ENCODE data around the gene MDH1. TPM values are rescaled to one million over a fixed set of nuclear protein-coding genes. Genes with fewer than 3 reads are reported as not detected.
"Not testable (repeated sequence)": the region's sequence is repeated elsewhere in the genome, so short reads cannot be mapped to it uniquely, and the experiment has no call there.

MDH1 gene
- total and polyA plus RNA-seq, 7 experiments from 2014 or later = 76.5 to 268 (median 92.1) TPM

- POLR2A ChIA-PET = interaction anchor here (0.7 kb wide), 1 partner anchor 1440 kb away, joined by 3 read pairs; no protein-coding TSS in a partner anchor
These were observed 32.8 kb upstream of the MDH1 start for GRCh38 chr2:63555931-63556330.

GRCh38 chr2:63557819-63558218, 30.9 kb upstream of the MDH1 start:
- H3K27me3 ChIP-seq (ENCODE audit: control insufficient read depth in 2 of 2, insufficient read depth in 2 of 2, low read length in 2 of 2); ATAC-seq; H3K27me3 Mint-ChIP-seq; POLR2A ChIA-PET; H3K36me3 ChIP-seq (ENCODE audit: control insufficient read depth in 2 of 3, insufficient read depth in 3 of 3, low read length in 3 of 3); H3K27ac ChIP-seq (ENCODE audit: low read depth, low read length); H3K9me3 ChIP-seq (ENCODE audit: control insufficient read depth in 2 of 3, low read length in 3 of 3); H3K4me3 ChIP-seq (ENCODE audit: low read length); intact Hi-C loops (cut with micrococcal nuclease); CTCF ChIA-PET; H3K4me1 ChIP-seq (ENCODE audit: control insufficient read depth in 2 of 2, insufficient read depth in 2 of 2, low read length in 2 of 2): not testable (repeated sequence)
- peaks cover 18 to 72% (median 57%) of the 10 kb centered on the region in 5 donors for H3K36me3 Mint-ChIP-seq
- H3K27ac Mint-ChIP-seq = peak overlapping the region in 1 of 9 donors; percentile 4
- peaks cover 4 to 21% (median 11%) of the 10 kb centered on the region in 7 donors for H3K4me1 Mint-ChIP-seq
- H3K9me3 Mint-ChIP-seq = peaks cover 10 to 60% (median 46%) of the 10 kb centered on the region in 11 donors
- DNase-seq = peak in 2 of 9 donors; percentile 6 to 20
- peak overlapping the region in 5 of 10 donors; percentile 0 to 37 (median 8) for H3K4me3 Mint-ChIP-seq

More at GRCh38 chr2:63555931-63556330, 32.8 kb upstream of the MDH1 start:
- no peaks in the 10 kb centered on the region for H3K27me3 Mint-ChIP-seq
- H3K36me3 Mint-ChIP-seq = peaks cover 12 to 66% (median 48%) of the 10 kb centered on the region in 5 donors
- no peak overlapping the region for H3K27ac Mint-ChIP-seq
- no peak overlapping the region for H3K4me3 Mint-ChIP-seq
- H3K36me3 ChIP-seq (ENCODE audit: control insufficient read depth in 2 of 3, insufficient read depth in 3 of 3, low read length in 3 of 3) = peaks cover 0 to 7% (median 0%) of the 10 kb centered on the region in 3 experiments
- intact Hi-C loops (cut with micrococcal nuclease) = no loop called here
- H3K4me1 ChIP-seq (ENCODE audit: control insufficient read depth in 2 of 2, insufficient read depth in 2 of 2, low read length in 2 of 2) = no peaks in the 10 kb centered on the region
- no peaks in the 10 kb centered on the region for H3K27me3 ChIP-seq (ENCODE audit: control insufficient read depth in 2 of 2, insufficient read depth in 2 of 2, low read length in 2 of 2)
- no peaks in the 10 kb centered on the region for H3K9me3 ChIP-seq (ENCODE audit: control insufficient read depth in 2 of 3, low read length in 3 of 3)
- H3K4me1 Mint-ChIP-seq = peaks cover 6 to 21% (median 11%) of the 10 kb centered on the region in 7 donors
- DNase-seq = no peak
- peaks cover 11 to 50% (median 38%) of the 10 kb centered on the region in 11 donors for H3K9me3 Mint-ChIP-seq
- H3K4me3 ChIP-seq (ENCODE audit: low read length) = no peak overlapping the region
- CTCF ChIA-PET = no interaction called here
- no peak overlapping the region for H3K27ac ChIP-seq (ENCODE audit: low read depth, low read length)
- ATAC-seq = no peak

GRCh38 chr2:63558922-63559321, 29.8 kb upstream of the MDH1 start:
- CTCF ChIA-PET; H3K27ac ChIP-seq (ENCODE audit: low read depth, low read length); H3K4me3 ChIP-seq (ENCODE audit: low read length); H3K36me3 ChIP-seq (ENCODE audit: control insufficient read depth in 2 of 3, insufficient read depth in 3 of 3, low read length in 3 of 3); H3K27me3 Mint-ChIP-seq; H3K4me3 Mint-ChIP-seq; H3K4me1 ChIP-seq (ENCODE audit: control insufficient read depth in 2 of 2, insufficient read depth in 2 of 2, low read length in 2 of 2); H3K27me3 ChIP-seq (ENCODE audit: control insufficient read depth in 2 of 2, insufficient read depth in 2 of 2, low read length in 2 of 2); DNase-seq; H3K27ac Mint-ChIP-seq; ATAC-seq; intact Hi-C loops (cut with micrococcal nuclease); H3K9me3 ChIP-seq (ENCODE audit: control insufficient read depth in 2 of 3, low read length in 3 of 3); POLR2A ChIA-PET: not testable (repeated sequence)
- H3K9me3 Mint-ChIP-seq = peaks cover 10 to 60% (median 44%) of the 10 kb centered on the region in 11 donors
- H3K36me3 Mint-ChIP-seq = peaks cover 18 to 73% (median 61%) of the 10 kb centered on the region in 5 donors
- peaks cover 4 to 21% (median 11%) of the 10 kb centered on the region in 7 donors for H3K4me1 Mint-ChIP-seq

DNA sequence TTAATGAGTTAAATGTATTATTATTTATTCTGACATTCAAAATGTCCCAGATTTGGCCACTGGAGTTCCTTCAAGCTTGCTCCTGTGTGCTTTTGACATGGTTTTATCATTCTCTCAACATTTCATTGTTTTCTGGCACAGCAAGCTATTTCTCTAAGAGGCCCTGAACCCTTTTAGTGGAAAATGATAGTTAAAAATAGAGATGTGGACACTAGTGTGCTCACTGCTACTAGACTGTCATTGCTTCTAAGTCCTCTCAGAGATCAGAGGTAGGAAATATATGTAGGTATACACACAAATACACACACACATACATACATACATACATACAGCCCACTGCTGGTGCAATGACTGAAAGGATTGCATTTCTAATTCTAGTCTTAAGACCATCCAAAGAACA, 26.0 kb upstream of the MDH1 start:
- ATAC-seq (no peak), DNase-seq (no peak)
- peaks cover 3 to 11% (median 4%) of the 10 kb centered on the region in 7 donors for H3K4me1 Mint-ChIP-seq
- no peaks in the 10 kb centered on the region for H3K27me3 ChIP-seq (ENCODE audit: control insufficient read depth in 2 of 2, insufficient read depth in 2 of 2, low read length in 2 of 2)
- CTCF ChIA-PET = no interaction called here
- H3K4me1 ChIP-seq (ENCODE audit: control insufficient read depth in 2 of 2, insufficient read depth in 2 of 2, low read length in 2 of 2) = no peaks in the 10 kb centered on the region
- H3K4me3 ChIP-seq (ENCODE audit: low read length) = no peak overlapping the region
- H3K9me3 ChIP-seq (ENCODE audit: control insufficient read depth in 2 of 3, low read length in 3 of 3) = peaks cover 0 to 12% (median 4%) of the 10 kb centered on the region in 3 experiments
- no peaks in the 10 kb centered on the region for H3K36me3 ChIP-seq (ENCODE audit: control insufficient read depth in 2 of 3, insufficient read depth in 3 of 3, low read length in 3 of 3)
- no peaks in the 10 kb centered on the region for H3K27me3 Mint-ChIP-seq
- H3K9me3 Mint-ChIP-seq = peaks cover 10 to 63% (median 34%) of the 10 kb centered on the region in 11 donors
- no peak overlapping the region for H3K4me3 Mint-ChIP-seq
- peaks cover 15 to 70% (median 48%) of the 10 kb centered on the region in 5 donors for H3K36me3 Mint-ChIP-seq
- no peak overlapping the region for H3K27ac Mint-ChIP-seq
- intact Hi-C loops (cut with micrococcal nuclease) = no loop called here
- POLR2A ChIA-PET = no interaction called here
- H3K27ac ChIP-seq (ENCODE audit: low read depth, low read length) = no peak overlapping the region

- H3K4me1 ChIP-seq (ENCODE audit: control insufficient read depth in 2 of 2, insufficient read depth in 2 of 2, low read length in 2 of 2) = no peaks in the 10 kb centered on the region
- H3K9me3 ChIP-seq (ENCODE audit: control insufficient read depth in 2 of 3, low read length in 3 of 3) = peaks cover 0 to 21% (median 4%) of the 10 kb centered on the region in 3 experiments
- Mint-ChIP-seq H3K27ac (no peak overlapping the region), H3K9me3 (peaks cover 8 to 60% (median 22%) of the 10 kb centered on the region in 11 donors), H3K27me3 (no peaks in the 10 kb centered on the region), H3K36me3 (peaks cover 2 to 63% (median 50%) of the 10 kb centered on the region in 5 donors), H3K4me3 (no peak overlapping the region), H3K4me1 (peaks cover 0 to 7% (median 0%) of the 10 kb centered on the region in 7 donors)
- DNase-seq (no peak), ATAC-seq (no peak)
- no peak overlapping the region for H3K27ac ChIP-seq (ENCODE audit: low read depth, low read length)
- no peaks in the 10 kb centered on the region for H3K27me3 ChIP-seq (ENCODE audit: control insufficient read depth in 2 of 2, insufficient read depth in 2 of 2, low read length in 2 of 2)
- ChIA-PET POLR2A (no interaction called here), CTCF (no interaction called here)
- intact Hi-C loops (cut with micrococcal nuclease) = no loop called here
- no peaks in the 10 kb centered on the region for H3K36me3 ChIP-seq (ENCODE audit: control insufficient read depth in 2 of 3, insufficient read depth in 3 of 3, low read length in 3 of 3)
- H3K4me3 ChIP-seq (ENCODE audit: low read length) = no peak overlapping the region
These were observed 19.0 kb upstream of the MDH1 start for GRCh38 chr2:63569740-63570139.

GRCh38 chr2:63571291-63571690, 17.5 kb upstream of the MDH1 start:
- Histone ChIP-seq H3K36me3 (ENCODE audit: control insufficient read depth in 2 of 3, insufficient read depth in 3 of 3, low read length in 3 of 3) (no peaks in the 10 kb centered on the region), H3K4me1 (ENCODE audit: control insufficient read depth in 2 of 2, insufficient read depth in 2 of 2, low read length in 2 of 2) (no peaks in the 10 kb centered on the region), H3K9me3 (ENCODE audit: control insufficient read depth in 2 of 3, low read length in 3 of 3) (peaks cover 0 to 21% (median 4%) of the 10 kb centered on the region in 3 experiments), H3K4me3 (ENCODE audit: low read length) (no peak overlapping the region), H3K27me3 (ENCODE audit: control insufficient read depth in 2 of 2, insufficient read depth in 2 of 2, low read length in 2 of 2) (no peaks in the 10 kb centered on the region), H3K27ac (ENCODE audit: low read depth, low read length) (no peak overlapping the region)
- ChIA-PET POLR2A (no interaction called here), CTCF (no interaction called here)
- Mint-ChIP-seq H3K9me3 (peaks cover 4 to 52% (median 18%) of the 10 kb centered on the region in 11 donors), H3K4me3 (no peak overlapping the region), H3K4me1 (peaks cover 0 to 6% (median 0%) of the 10 kb centered on the region in 7 donors), H3K36me3 (peaks cover 2 to 53% (median 40%) of the 10 kb centered on the region in 5 donors), H3K27ac (no peak overlapping the region), H3K27me3 (no peaks in the 10 kb centered on the region)
- DNase-seq (no peak), ATAC-seq (no peak)
- intact Hi-C loops (cut with micrococcal nuclease) = no loop called here

DNA sequence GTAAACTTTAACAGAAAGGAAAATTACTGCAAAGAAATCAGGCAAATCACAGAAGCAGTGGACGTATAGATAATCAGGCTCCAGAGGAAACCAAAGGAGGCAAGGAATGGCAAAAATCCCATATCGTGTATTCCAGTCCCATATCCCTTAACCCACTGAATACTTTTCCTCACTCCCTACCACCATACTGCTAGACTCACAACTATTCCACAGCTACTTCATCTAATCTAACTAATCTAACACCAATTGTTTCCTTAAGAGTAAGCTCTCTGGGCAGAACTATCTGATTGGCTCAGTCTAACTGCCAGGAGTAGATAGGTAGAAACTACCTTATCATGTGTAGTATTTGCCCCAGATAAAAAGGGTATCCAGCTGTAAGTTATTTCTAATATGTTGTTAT, 16.8 kb upstream of the MDH1 start:
- Histone ChIP-seq H3K9me3 (ENCODE audit: control insufficient read depth in 2 of 3, low read length in 3 of 3) (peaks cover 0 to 14% (median 0%) of the 10 kb centered on the region in 3 experiments), H3K27ac (ENCODE audit: low read depth, low read length) (no peak overlapping the region), H3K36me3 (ENCODE audit: control insufficient read depth in 2 of 3, insufficient read depth in 3 of 3, low read length in 3 of 3) (no peaks in the 10 kb centered on the region), H3K4me3 (ENCODE audit: low read length) (no peak overlapping the region), H3K4me1 (ENCODE audit: control insufficient read depth in 2 of 2, insufficient read depth in 2 of 2, low read length in 2 of 2) (no peaks in the 10 kb centered on the region), H3K27me3 (ENCODE audit: control insufficient read depth in 2 of 2, insufficient read depth in 2 of 2, low read length in 2 of 2) (no peaks in the 10 kb centered on the region)
- intact Hi-C loops (cut with micrococcal nuclease) = no loop called here
- Mint-ChIP-seq H3K27ac (no peak overlapping the region), H3K36me3 (peaks cover 2 to 46% (median 40%) of the 10 kb centered on the region in 5 donors), H3K4me1 (peaks cover 0 to 4% (median 0%) of the 10 kb centered on the region in 7 donors), H3K4me3 (no peak overlapping the region), H3K9me3 (peaks cover 3 to 45% (median 16%) of the 10 kb centered on the region in 11 donors), H3K27me3 (no peaks in the 10 kb centered on the region)
- ATAC-seq (no peak), DNase-seq (no peak)
- ChIA-PET POLR2A (no interaction called here), CTCF (no interaction called here)
